K562 (cell line): Measurements from ENCODE around the gene ASAH2B. TPM values are rescaled to one million over a fixed set of nuclear protein-coding genes. Genes with fewer than 3 reads are reported as not detected.

Source experiments
- polyA plus RNA-seq, 8 experiments: library from polyadenylated mRNA; depleted of rRNA in 4 of 8; stranded (reverse) in 5 of 8; unstranded in 3 of 8; fragments of >200 nt; fragmentation: Nextera tagmentation in 2 of 8; fragmentation: Illumina TruSeq in 1 of 8; extraction: Ambion mirVana in 2 of 8; extraction: Trizol in 1 of 8; gene quantifications; 2 replicates each; pipeline versions ENCODE4 v1.2.1 to v1.2.3, GENCODE V29; 2011 to 2014; ENCODE audit warnings: inconsistent platforms in 1 of 8, missing spikeins in 1 of 8
- total RNA-seq, 7 experiments: library from RNA; depleted of rRNA in 6 of 7; stranded (reverse); fragments of >200 nt in 6 of 7; fragmentation: Illumina TruSeq in 2 of 7; extraction: Trizol in 2 of 7; gene quantifications; 2 replicates each; pipeline versions ENCODE4 v1.2.1 to v1.2.3, GENCODE V29; 2011 to 2021; ENCODE audit warnings: low replicate concordance in 1 of 7

Gene ASAH2B
- total and polyA plus RNA-seq, 9 of the 15 experiments (the other 6 are each of a cell fraction or from before 2014, with no cell fraction given) = 5.0 to 18.3 (median 14.4) TPM

Other genes starting within 250 kb of the ASAH2B start
- gene SGMS1, start 116.0 kb upstream of the ASAH2B start, total RNA-seq (2014; rRNA removed) = 187 and 232 TPM in 2 replicates
- gene SGMS1, start 116.0 kb upstream of the ASAH2B start, total RNA-seq (2014; rRNA removed; fragmentation: Illumina TruSeq; extraction: Trizol) = 82.2 and 82.5 TPM in 2 replicates
- gene SGMS1, start 116.0 kb upstream of the ASAH2B start, total RNA-seq (2015; rRNA removed; fragmentation: Illumina TruSeq; extraction: Trizol) = 82.3 and 83.8 TPM in 2 replicates
- 91.8 and 94.0 TPM in 2 replicates for gene SGMS1, start 116.0 kb upstream of the ASAH2B start, total RNA-seq (2021)
- gene SGMS1, start 116.0 kb upstream of the ASAH2B start, polyA plus RNA-seq (2011; rRNA removed) = 69.8 and 89.6 TPM in 2 replicates
- gene SGMS1, start 116.0 kb upstream of the ASAH2B start, polyA plus RNA-seq (2014; fragmentation: Illumina TruSeq; extraction: Trizol) = 61.5 and 69.7 TPM in 2 replicates
- 10 to 100 TPM; 22.6 to 25.3 TPM for gene SGMS1, start 116.0 kb upstream of the ASAH2B start, polyA plus RNA-seq (2014; fragmentation: Nextera tagmentation; extraction: Ambion mirVana)
- gene SGMS1, start 116.0 kb upstream of the ASAH2B start, polyA plus RNA-seq (2014; rRNA removed) = 63.2 and 82.2 TPM in 2 replicates
- gene A1CF, start 145.7 kb downstream of the ASAH2B start, total RNA-seq (2014; rRNA removed) = not detected in 2 replicates
- gene A1CF, start 145.7 kb downstream of the ASAH2B start, total RNA-seq (2014; rRNA removed; fragmentation: Illumina TruSeq; extraction: Trizol) = not detected in 2 replicates
- gene A1CF, start 145.7 kb downstream of the ASAH2B start, total RNA-seq (2015; rRNA removed; fragmentation: Illumina TruSeq; extraction: Trizol) = not detected in 2 replicates
- gene A1CF, start 145.7 kb downstream of the ASAH2B start, total RNA-seq (2021) = 0.04 and 0.11 TPM in 2 replicates
- not detected in 2 replicates for gene A1CF, start 145.7 kb downstream of the ASAH2B start, polyA plus RNA-seq (2011; rRNA removed)
- not detected in 2 replicates for gene A1CF, start 145.7 kb downstream of the ASAH2B start, polyA plus RNA-seq (2014; fragmentation: Illumina TruSeq; extraction: Trizol)
- not detected for gene A1CF, start 145.7 kb downstream of the ASAH2B start, polyA plus RNA-seq (2014; fragmentation: Nextera tagmentation; extraction: Ambion mirVana)
- not detected in 2 replicates for gene A1CF, start 145.7 kb downstream of the ASAH2B start, polyA plus RNA-seq (2014; rRNA removed)